Activated CD4-positive, CD25-positive, alpha-beta regulatory T cell treated with anti-CD3 and anti-CD28 coated beads, Interleukin-2, amount 50 U/mL, for 16 hours (primary cell): Measurements from ENCODE around the gene FAM53B.

ENCODE experiments used
- DNase-seq: peaks from one replicate; pipeline ENCODE4 v3.0.0-alpha.2; 2020; ENCODE audit warnings: low read depth, low spot score

FAM53B gene

GRCh38 chr10:124697837-124698544 lies 46.2 kb downstream of the FAM53B start:
- no peak for DNase-seq

- no peak for DNase-seq
Measured at GRCh38 chr10:124697443-124697836, 46.7 kb downstream of the FAM53B start.

- DNase-seq = no peak
Measured at GRCh38 chr10:124696446-124697392, 47.5 kb downstream of the FAM53B start.

- DNase-seq = no peak
Measured at GRCh38 chr10:124695259-124695658, 48.9 kb downstream of the FAM53B start.

- no peak for DNase-seq
Measured at GRCh38 chr10:124694481-124695220, 49.5 kb downstream of the FAM53B start.

GRCh38 chr10:124693801-124694416 lies 50.3 kb downstream of the FAM53B start:
- no peak for DNase-seq

GRCh38 chr10:124693396-124693795 lies 50.8 kb downstream of the FAM53B start:
- no peak for DNase-seq

- no peak for DNase-seq
Measured at GRCh38 chr10:124692100-124692446, 52.1 kb downstream of the FAM53B start.

GRCh38 chr10:124691421-124692099 lies 52.6 kb downstream of the FAM53B start:
- DNase-seq = no peak

GRCh38 chr10:124691002-124691401 lies 53.2 kb downstream of the FAM53B start:
- DNase-seq = no peak

GRCh38 chr10:124689911-124690498 lies 54.2 kb downstream of the FAM53B start:
- no peak for DNase-seq

GRCh38 chr10:124688889-124689670 lies 55.1 kb downstream of the FAM53B start:
- no peak for DNase-seq

GRCh38 chr10:124688386-124688785 lies 55.8 kb downstream of the FAM53B start:
- DNase-seq = no peak

GRCh38 chr10:124686707-124687376 lies 57.3 kb downstream of the FAM53B start:
- DNase-seq = no peak

GRCh38 chr10:124685261-124685660 lies 58.9 kb downstream of the FAM53B start:
- DNase-seq = no peak

GRCh38 chr10:124683814-124684213 lies 60.4 kb downstream of the FAM53B start:
- no peak for DNase-seq

- DNase-seq = no peak
Measured at GRCh38 chr10:124681626-124682552, 62.3 kb downstream of the FAM53B start.

- DNase-seq = no peak
Measured at GRCh38 chr10:124681091-124681490, 63.1 kb downstream of the FAM53B start.
